ENCODE results near the gene C10orf62.

Gene C10orf62

GRCh38 chr10:97572214-97572989 is 17.1 kb upstream of the C10orf62 start, which contains the start of gene ANKRD2:
TSS of gene ANKRD2 (plus strand) at chr10:97572779. CDS start at chr10:97572789, 10 bp downstream.
- Histone ChIP-seq H3K9me3 (ENCODE audit: control insufficient read depth, low read length) (no peaks in the 10 kb centered on the region), H3K9ac (no peak within 1 kb of the TSS), H3K4me3 (ENCODE audit: low read depth, low read length) (no peak within 1 kb of the TSS), H3K79me2 (no peaks in the 10 kb centered on the region), H3K36me3 (ENCODE audit: control insufficient read depth, insufficient read depth, low read length) (no peaks in the 10 kb centered on the region), H3K4me1 (peaks cover 20% of the 10 kb centered on the region), H3K4me2 (ENCODE audit: low read length) (no peak within 1 kb of the TSS), H3K27me3 (ENCODE audit: control insufficient read depth, insufficient read depth, low read length) (no peaks in the 10 kb centered on the region), H3K27ac (no peak within 1 kb of the TSS), H2AFZ (no peak within 1 kb of the TSS)
- peak; percentile 86 for TF ChIP-seq CTCF (IDR thresholded peaks at IDR 0.05)

- Histone ChIP-seq H3K4me1 (peaks cover 20% of the 10 kb centered on the region), H3K9me3 (ENCODE audit: control insufficient read depth, low read length) (no peaks in the 10 kb centered on the region), H3K36me3 (ENCODE audit: control insufficient read depth, insufficient read depth, low read length) (no peaks in the 10 kb centered on the region), H3K9ac (no peak overlapping the region), H3K27me3 (ENCODE audit: control insufficient read depth, insufficient read depth, low read length) (no peaks in the 10 kb centered on the region), H3K4me3 (ENCODE audit: low read depth, low read length) (no peak overlapping the region), H3K79me2 (no peaks in the 10 kb centered on the region), H3K27ac (no peak overlapping the region), H2AFZ (no peak overlapping the region), H3K4me2 (ENCODE audit: low read length) (no peak overlapping the region)
- no peak for TF ChIP-seq CTCF (IDR thresholded peaks at IDR 0.05)
Observed at GRCh38 chr10:97573021-97573420, 16.5 kb upstream of the C10orf62 start.

GRCh38 chr10:97573672-97574071 is 15.8 kb upstream of the C10orf62 start:
- TF ChIP-seq CTCF (IDR thresholded peaks at IDR 0.05), result no peak
- no peak overlapping the region for H2AFZ ChIP-seq
- H3K9ac ChIP-seq, result no peak overlapping the region
- no peaks in the 10 kb centered on the region for H3K79me2 ChIP-seq
- H3K27ac ChIP-seq, result no peak overlapping the region
- H3K4me3 ChIP-seq (ENCODE audit: low read depth, low read length), result no peak overlapping the region
- H3K4me2 ChIP-seq (ENCODE audit: low read length), result no peak overlapping the region
- H3K4me1 ChIP-seq, result peaks cover 20% of the 10 kb centered on the region
- H3K36me3 ChIP-seq (ENCODE audit: control insufficient read depth, insufficient read depth, low read length), result no peaks in the 10 kb centered on the region
- H3K9me3 ChIP-seq (ENCODE audit: control insufficient read depth, low read length), result no peaks in the 10 kb centered on the region
- no peaks in the 10 kb centered on the region for H3K27me3 ChIP-seq (ENCODE audit: control insufficient read depth, insufficient read depth, low read length)

GRCh38 chr10:97574374-97575126 is 15.0 kb upstream of the C10orf62 start:
- H2AFZ ChIP-seq, result peak overlapping the region; percentile 10
- peak overlapping the region; percentile 74 for H3K27ac ChIP-seq
- H3K79me2 ChIP-seq, result no peaks in the 10 kb centered on the region
- H3K9ac ChIP-seq, result no peak overlapping the region
- peaks cover 20% of the 10 kb centered on the region for H3K4me1 ChIP-seq
- no peak for TF ChIP-seq CTCF (IDR thresholded peaks at IDR 0.05)
- no peaks in the 10 kb centered on the region for H3K27me3 ChIP-seq (ENCODE audit: control insufficient read depth, insufficient read depth, low read length)
- H3K9me3 ChIP-seq (ENCODE audit: control insufficient read depth, low read length), result no peaks in the 10 kb centered on the region
- no peak overlapping the region for H3K4me3 ChIP-seq (ENCODE audit: low read depth, low read length)
- H3K4me2 ChIP-seq (ENCODE audit: low read length), result no peak overlapping the region
- no peaks in the 10 kb centered on the region for H3K36me3 ChIP-seq (ENCODE audit: control insufficient read depth, insufficient read depth, low read length)
